ENCODE data around the gene DMRT1. TPM values are rescaled to one million over a fixed set of nuclear protein-coding genes. Genes with fewer than 3 reads are reported as not detected.

Gene DMRT1
- total RNA-seq, 4 donors from 2014 or later = not detected

DNA sequence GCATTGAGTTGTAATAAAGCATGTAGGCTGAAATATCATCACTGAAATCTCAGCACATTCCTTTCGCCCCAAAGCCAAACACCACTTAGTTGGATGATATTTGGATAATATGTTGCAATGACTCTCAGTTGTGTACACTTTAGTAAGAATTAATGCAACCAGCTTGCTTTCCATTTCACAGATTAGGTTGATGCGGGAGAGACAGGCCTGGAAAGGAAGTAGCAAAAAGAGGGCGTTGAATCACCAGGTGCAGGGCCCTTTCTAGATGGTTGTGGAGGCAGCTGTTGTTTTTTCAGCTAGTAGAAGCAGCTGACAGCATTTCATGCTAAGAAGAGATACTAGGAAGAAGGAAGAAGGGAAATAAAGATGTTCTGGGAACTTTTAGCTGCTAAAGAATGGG lies 165.8 kb downstream of the DMRT1 start:
- TF ChIP-seq, protein P1, sequence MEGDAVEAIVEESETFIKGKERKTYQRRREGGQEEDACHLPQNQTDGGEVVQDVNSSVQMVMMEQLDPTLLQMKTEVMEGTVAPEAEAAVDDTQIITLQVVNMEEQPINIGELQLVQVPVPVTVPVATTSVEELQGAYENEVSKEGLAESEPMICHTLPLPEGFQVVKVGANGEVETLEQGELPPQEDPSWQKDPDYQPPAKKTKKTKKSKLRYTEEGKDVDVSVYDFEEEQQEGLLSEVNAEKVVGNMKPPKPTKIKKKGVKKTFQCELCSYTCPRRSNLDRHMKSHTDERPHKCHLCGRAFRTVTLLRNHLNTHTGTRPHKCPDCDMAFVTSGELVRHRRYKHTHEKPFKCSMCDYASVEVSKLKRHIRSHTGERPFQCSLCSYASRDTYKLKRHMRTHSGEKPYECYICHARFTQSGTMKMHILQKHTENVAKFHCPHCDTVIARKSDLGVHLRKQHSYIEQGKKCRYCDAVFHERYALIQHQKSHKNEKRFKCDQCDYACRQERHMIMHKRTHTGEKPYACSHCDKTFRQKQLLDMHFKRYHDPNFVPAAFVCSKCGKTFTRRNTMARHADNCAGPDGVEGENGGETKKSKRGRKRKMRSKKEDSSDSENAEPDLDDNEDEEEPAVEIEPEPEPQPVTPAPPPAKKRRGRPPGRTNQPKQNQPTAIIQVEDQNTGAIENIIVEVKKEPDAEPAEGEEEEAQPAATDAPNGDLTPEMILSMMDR (IDR thresholded peaks at IDR 0.05) = no peak
- TF ChIP-seq POLR2A (IDR thresholded peaks at IDR 0.05) = no peak
- DNase-seq = no peak
- no peaks in the 10 kb centered on the region for H3K4me1 ChIP-seq
- H3K36me3 ChIP-seq = no peaks in the 10 kb centered on the region
- intact Hi-C loops (cut with DNase I; ENCODE audit: low total_unique reads) = no loop called here
- no peak overlapping the region for H3K27ac ChIP-seq
- no peaks in the 10 kb centered on the region for H3K9me3 ChIP-seq
- H3K4me3 ChIP-seq = no peak overlapping the region
- no peaks in the 10 kb centered on the region for H3K27me3 ChIP-seq

GRCh38 chr9:1008216-1008615 lies 166.7 kb downstream of the DMRT1 start:
- Histone ChIP-seq H3K9me3 (no peaks in the 10 kb centered on the region), H3K27me3 (no peaks in the 10 kb centered on the region), H3K4me1 (no peaks in the 10 kb centered on the region), H3K4me3 (no peak overlapping the region), H3K27ac (no peak overlapping the region), H3K36me3 (no peaks in the 10 kb centered on the region)
- no peak for TF ChIP-seq POLR2A (IDR thresholded peaks at IDR 0.05)
- TF ChIP-seq, protein P1 (IDR thresholded peaks at IDR 0.05) = no peak
- intact Hi-C loops (cut with DNase I; ENCODE audit: low total_unique reads) = no loop called here
- DNase-seq = no peak

- Histone ChIP-seq H3K9me3 (no peaks in the 10 kb centered on the region), H3K4me1 (no peaks in the 10 kb centered on the region), H3K4me3 (no peak overlapping the region), H3K27ac (no peak overlapping the region), H3K27me3 (no peaks in the 10 kb centered on the region), H3K36me3 (no peaks in the 10 kb centered on the region)
- intact Hi-C loops (cut with DNase I; ENCODE audit: low total_unique reads) = no loop called here
- no peak for TF ChIP-seq POLR2A (IDR thresholded peaks at IDR 0.05)
- TF ChIP-seq, protein P1 (IDR thresholded peaks at IDR 0.05) = peak; percentile 82 to 90 (median 84)
- DNase-seq = peak; percentile 66 to 80
Observed at GRCh38 chr9:1009101-1009707, 167.7 kb downstream of the DMRT1 start.

- H3K27ac ChIP-seq = no peak overlapping the region
- DNase-seq = no peak
- H3K4me3 ChIP-seq = no peak overlapping the region
- intact Hi-C loops (cut with DNase I; ENCODE audit: low total_unique reads) = no loop called here
- no peaks in the 10 kb centered on the region for H3K36me3 ChIP-seq
- no peaks in the 10 kb centered on the region for H3K27me3 ChIP-seq
- H3K9me3 ChIP-seq = no peaks in the 10 kb centered on the region
- TF ChIP-seq, protein P1 (IDR thresholded peaks at IDR 0.05) = no peak
- TF ChIP-seq POLR2A (IDR thresholded peaks at IDR 0.05) = no peak
- no peaks in the 10 kb centered on the region for H3K4me1 ChIP-seq
Observed at GRCh38 chr9:1013021-1013420, 171.5 kb downstream of the DMRT1 start.

DNA sequence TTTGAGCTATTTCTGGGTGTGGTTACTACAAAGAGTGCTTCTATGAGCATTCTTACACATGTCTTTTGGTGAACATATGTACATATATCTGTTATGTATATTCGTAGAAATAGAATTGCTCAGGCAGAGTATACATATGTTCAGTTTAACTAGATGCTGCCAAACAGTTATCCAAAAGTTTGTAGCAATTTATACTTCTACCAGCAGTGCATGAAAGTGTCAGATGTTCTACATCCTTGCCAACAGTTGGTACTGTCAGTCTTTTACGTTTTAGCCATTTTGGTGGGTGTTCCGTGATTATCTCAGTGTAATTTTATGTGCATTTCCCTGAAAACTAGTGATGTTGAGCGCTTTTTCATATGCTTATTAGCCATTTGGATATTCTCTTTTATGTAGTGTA lies 172.7 kb downstream of the DMRT1 start:
- Histone ChIP-seq H3K27ac (no peak overlapping the region), H3K4me1 (no peaks in the 10 kb centered on the region), H3K27me3 (no peaks in the 10 kb centered on the region), H3K36me3 (no peaks in the 10 kb centered on the region), H3K4me3 (no peak overlapping the region), H3K9me3 (no peaks in the 10 kb centered on the region)
- DNase-seq = no peak
- intact Hi-C loops (cut with DNase I; ENCODE audit: low total_unique reads) = no loop called here
- TF ChIP-seq, protein P1 (IDR thresholded peaks at IDR 0.05) = no peak
- TF ChIP-seq POLR2A (IDR thresholded peaks at IDR 0.05) = no peak

Measured in uterus (tissue), 4 donors.